ENCODE data around the gene CSTF1.

The CSTF1 gene

DNA sequence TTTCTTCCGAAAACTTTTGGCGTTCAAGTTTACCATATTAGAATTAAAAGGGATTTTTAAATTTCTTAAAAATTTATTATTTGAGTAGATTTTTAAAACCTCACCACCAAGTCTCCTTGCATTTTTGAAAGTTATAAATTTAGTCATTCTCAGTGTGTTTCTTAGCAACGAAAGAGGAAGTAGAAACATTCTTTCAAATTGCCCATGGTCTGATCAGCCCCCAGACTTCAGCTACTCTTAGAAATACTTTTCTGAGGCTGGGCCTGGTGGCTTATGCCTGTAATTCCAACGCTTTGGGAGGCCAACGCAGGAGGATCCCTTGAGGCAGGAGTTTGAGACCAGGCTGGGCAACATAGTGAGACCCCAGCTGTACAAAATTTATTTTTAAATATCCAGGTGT, 60.9 kb downstream of the CSTF1 start:
- TF ChIP-seq, protein P1, sequence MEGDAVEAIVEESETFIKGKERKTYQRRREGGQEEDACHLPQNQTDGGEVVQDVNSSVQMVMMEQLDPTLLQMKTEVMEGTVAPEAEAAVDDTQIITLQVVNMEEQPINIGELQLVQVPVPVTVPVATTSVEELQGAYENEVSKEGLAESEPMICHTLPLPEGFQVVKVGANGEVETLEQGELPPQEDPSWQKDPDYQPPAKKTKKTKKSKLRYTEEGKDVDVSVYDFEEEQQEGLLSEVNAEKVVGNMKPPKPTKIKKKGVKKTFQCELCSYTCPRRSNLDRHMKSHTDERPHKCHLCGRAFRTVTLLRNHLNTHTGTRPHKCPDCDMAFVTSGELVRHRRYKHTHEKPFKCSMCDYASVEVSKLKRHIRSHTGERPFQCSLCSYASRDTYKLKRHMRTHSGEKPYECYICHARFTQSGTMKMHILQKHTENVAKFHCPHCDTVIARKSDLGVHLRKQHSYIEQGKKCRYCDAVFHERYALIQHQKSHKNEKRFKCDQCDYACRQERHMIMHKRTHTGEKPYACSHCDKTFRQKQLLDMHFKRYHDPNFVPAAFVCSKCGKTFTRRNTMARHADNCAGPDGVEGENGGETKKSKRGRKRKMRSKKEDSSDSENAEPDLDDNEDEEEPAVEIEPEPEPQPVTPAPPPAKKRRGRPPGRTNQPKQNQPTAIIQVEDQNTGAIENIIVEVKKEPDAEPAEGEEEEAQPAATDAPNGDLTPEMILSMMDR (IDR thresholded peaks at IDR 0.05; ENCODE audit: poor library complexity, severe bottlenecking), result no peak
- Histone ChIP-seq H3K36me3 (ENCODE audit: low read depth) (no peaks in the 10 kb centered on the region), H3K9me3 (ENCODE audit: severe bottlenecking) (no peaks in the 10 kb centered on the region), H3K4me1 (ENCODE audit: insufficient read depth, poor library complexity, severe bottlenecking) (no peaks in the 10 kb centered on the region), H3K27me3 (ENCODE audit: insufficient read depth, poor library complexity, severe bottlenecking) (peaks cover 2% of the 10 kb centered on the region), H3K4me3 (ENCODE audit: severe bottlenecking) (no peak overlapping the region), H3K27ac (ENCODE audit: poor library complexity, severe bottlenecking) (no peak overlapping the region)
- ATAC-seq (ENCODE audit: low read depth), result no peak
- DNase-seq (ENCODE audit: low spot score), result no peak

DNA sequence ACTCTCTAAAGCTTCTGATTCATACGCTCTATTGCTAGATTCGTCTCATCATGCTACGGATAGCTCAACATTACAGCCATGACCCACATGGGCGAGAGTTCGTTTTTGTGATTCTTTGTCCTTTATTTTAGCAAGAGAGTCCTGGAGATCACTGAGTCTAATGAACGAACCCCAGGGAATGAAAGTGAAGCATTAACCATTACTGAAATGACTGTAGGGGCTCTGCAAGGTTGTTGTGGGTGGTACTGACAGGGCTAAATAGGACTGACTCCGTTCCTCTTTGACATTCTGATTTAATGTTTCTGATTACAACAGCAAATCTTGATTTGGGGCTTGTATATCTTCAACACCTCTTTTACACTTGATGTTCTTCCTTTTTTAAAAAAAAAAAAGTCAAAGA, 62.3 kb downstream of the CSTF1 start:
- H3K36me3 ChIP-seq (ENCODE audit: low read depth), result no peaks in the 10 kb centered on the region
- no peak for ATAC-seq (ENCODE audit: low read depth)
- no peak for DNase-seq (ENCODE audit: low spot score)
- H3K27ac ChIP-seq (ENCODE audit: poor library complexity, severe bottlenecking), result no peak overlapping the region
- H3K9me3 ChIP-seq (ENCODE audit: severe bottlenecking), result no peaks in the 10 kb centered on the region
- H3K4me1 ChIP-seq (ENCODE audit: insufficient read depth, poor library complexity, severe bottlenecking), result no peaks in the 10 kb centered on the region
- H3K27me3 ChIP-seq (ENCODE audit: insufficient read depth, poor library complexity, severe bottlenecking), result peaks cover 7% of the 10 kb centered on the region
- no peak overlapping the region for H3K4me3 ChIP-seq (ENCODE audit: severe bottlenecking)
- TF ChIP-seq, protein P1 (IDR thresholded peaks at IDR 0.05; ENCODE audit: poor library complexity, severe bottlenecking), result no peak

All from RWPE2 (cell line).